NCI-H1417 treated with DMSO at 0.1 percent for 48 hours (cell line): ENCODE data around the gene NTN4.
"Not testable (repeated sequence)": the region's sequence is repeated elsewhere in the genome, so short reads cannot be mapped to it uniquely, and the experiment has no call there.

Source experiments
- DNase-seq: peaks from one replicate; lab custom pipeline; 2025; lab: John Stamatoyannopoulos, UW

The NTN4 gene

GRCh38 chr12:95796225-95796981 lies 5.8 kb upstream of the NTN4 start:
- DNase-seq: no peak

- DNase-seq: no peak
Observed at GRCh38 chr12:95790917-95791849, 619 bp upstream of the NTN4 start.

- no peak for DNase-seq
Observed at GRCh38 chr12:95789126-95790032, 1.2 kb downstream of the NTN4 start.

GRCh38 chr12:95788637-95789036 lies 1.9 kb downstream of the NTN4 start:
- DNase-seq: no peak

GRCh38 chr12:95787274-95787818 lies 3.2 kb downstream of the NTN4 start:
- DNase-seq: no peak

GRCh38 chr12:95784915-95785314 lies 5.6 kb downstream of the NTN4 start:
- no peak for DNase-seq

GRCh38 chr12:95784286-95784685 lies 6.3 kb downstream of the NTN4 start:
- DNase-seq: no peak

- DNase-seq: not testable (repeated sequence)
Observed at GRCh38 chr12:95775466-95775865, 15.1 kb downstream of the NTN4 start.

- DNase-seq: no peak
Observed at GRCh38 chr12:95774311-95775045, 16.1 kb downstream of the NTN4 start.

GRCh38 chr12:95773320-95773719 lies 17.2 kb downstream of the NTN4 start:
- DNase-seq: no peak

GRCh38 chr12:95767703-95768102 lies 22.9 kb downstream of the NTN4 start:
- no peak for DNase-seq

- DNase-seq: no peak
Observed at GRCh38 chr12:95766356-95767019, 24.1 kb downstream of the NTN4 start.

GRCh38 chr12:95764848-95765247 lies 25.7 kb downstream of the NTN4 start:
- DNase-seq: no peak

GRCh38 chr12:95763809-95764253 lies 26.7 kb downstream of the NTN4 start:
- no peak for DNase-seq

- no peak for DNase-seq
Observed at GRCh38 chr12:95762123-95762785, 28.3 kb downstream of the NTN4 start.

- DNase-seq: no peak
Observed at GRCh38 chr12:95760371-95760770, 30.2 kb downstream of the NTN4 start.

- no peak for DNase-seq
Observed at GRCh38 chr12:95759718-95760117, 30.8 kb downstream of the NTN4 start.

GRCh38 chr12:95759039-95759438 lies 31.5 kb downstream of the NTN4 start:
- no peak for DNase-seq

- no peak for DNase-seq
Observed at GRCh38 chr12:95756362-95756761, 34.2 kb downstream of the NTN4 start.
